ENCODE measurements around the gene MVK. TPM values are rescaled to one million over a fixed set of nuclear protein-coding genes. Genes with fewer than 3 reads are reported as not detected.
A peak's percentile ranks its signal among the peaks of the same experiment; 100 is the strongest.

Gene MVK
- total and polyA plus RNA-seq, 2 donors from 2014 or later: 40.0 to 48.1 TPM

DNA sequence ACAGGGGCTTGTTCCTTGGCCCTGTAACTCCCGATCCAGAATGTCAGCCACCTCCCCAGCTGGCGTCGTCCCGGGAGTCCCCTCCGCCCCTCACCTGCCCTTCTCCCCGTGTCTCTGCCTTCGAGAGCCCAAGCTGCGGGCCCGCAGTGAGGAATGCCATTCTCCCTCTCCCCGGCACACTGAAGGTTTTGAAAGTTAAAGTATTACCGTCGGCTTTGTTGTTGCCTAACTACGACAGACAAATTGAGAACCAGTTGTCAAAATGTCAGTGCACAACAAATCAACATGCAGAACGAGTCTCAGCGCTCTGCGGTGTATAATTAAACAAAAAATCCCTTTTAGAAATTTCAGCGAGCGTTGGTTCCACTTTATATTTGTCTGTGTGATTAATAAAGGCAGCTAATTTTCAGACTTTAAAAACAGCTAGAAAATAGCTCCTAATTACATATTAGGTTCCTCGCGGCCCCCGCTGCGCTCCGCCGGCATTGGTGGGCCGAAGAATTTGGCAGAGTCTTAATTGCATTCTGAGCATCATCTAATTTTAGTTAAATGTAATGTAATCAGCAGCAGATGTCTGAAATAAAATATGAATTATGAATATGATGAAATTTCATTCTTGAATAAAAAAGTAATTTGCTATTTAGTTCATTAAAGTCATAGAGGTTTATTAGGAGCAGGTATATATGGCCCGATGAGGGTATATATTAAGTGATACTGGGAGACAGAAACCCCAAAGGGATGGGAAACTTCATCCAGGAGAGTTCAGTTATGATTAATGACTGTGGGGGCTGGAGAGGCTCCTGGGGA is 40.3 kb downstream of the MVK start:
- Histone ChIP-seq H3K9ac (ENCODE audit: low read length in 3 of 3) (no peak overlapping the region), H3K36me3 (ENCODE audit: control insufficient read depth in 2 of 3, insufficient read depth in 3 of 3, low read length in 3 of 3) (no peaks in the 10 kb centered on the region), H3K4me1 (ENCODE audit: control insufficient read depth in 2 of 3, insufficient read depth in 2 of 3, low read depth in 1 of 3, low read length in 3 of 3) (no peaks in the 10 kb centered on the region), H3K27ac (ENCODE audit: low read depth in 2 of 2, low read length in 2 of 2) (no peak overlapping the region), H3K27me3 (ENCODE audit: control insufficient read depth, insufficient read depth, low read length) (no peaks in the 10 kb centered on the region), H3K4me3 (ENCODE audit: low read length in 3 of 3) (no peak overlapping the region), H3K9me3 (ENCODE audit: control insufficient read depth in 2 of 3, insufficient read depth in 1 of 3, low read length in 3 of 3) (no peaks in the 10 kb centered on the region)
- DNase-seq (peak in 3 of 5 donors; percentile 28 to 58 (median 53)), FAIRE-seq (no peak)
- intact Hi-C loops (cut with DNase I): no loop called here
- TF ChIP-seq, protein P1, sequence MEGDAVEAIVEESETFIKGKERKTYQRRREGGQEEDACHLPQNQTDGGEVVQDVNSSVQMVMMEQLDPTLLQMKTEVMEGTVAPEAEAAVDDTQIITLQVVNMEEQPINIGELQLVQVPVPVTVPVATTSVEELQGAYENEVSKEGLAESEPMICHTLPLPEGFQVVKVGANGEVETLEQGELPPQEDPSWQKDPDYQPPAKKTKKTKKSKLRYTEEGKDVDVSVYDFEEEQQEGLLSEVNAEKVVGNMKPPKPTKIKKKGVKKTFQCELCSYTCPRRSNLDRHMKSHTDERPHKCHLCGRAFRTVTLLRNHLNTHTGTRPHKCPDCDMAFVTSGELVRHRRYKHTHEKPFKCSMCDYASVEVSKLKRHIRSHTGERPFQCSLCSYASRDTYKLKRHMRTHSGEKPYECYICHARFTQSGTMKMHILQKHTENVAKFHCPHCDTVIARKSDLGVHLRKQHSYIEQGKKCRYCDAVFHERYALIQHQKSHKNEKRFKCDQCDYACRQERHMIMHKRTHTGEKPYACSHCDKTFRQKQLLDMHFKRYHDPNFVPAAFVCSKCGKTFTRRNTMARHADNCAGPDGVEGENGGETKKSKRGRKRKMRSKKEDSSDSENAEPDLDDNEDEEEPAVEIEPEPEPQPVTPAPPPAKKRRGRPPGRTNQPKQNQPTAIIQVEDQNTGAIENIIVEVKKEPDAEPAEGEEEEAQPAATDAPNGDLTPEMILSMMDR (IDR thresholded peaks at IDR 0.05; ENCODE audit: borderline replicate concordance, extremely low read depth, insufficient read depth): no peak

DNA sequence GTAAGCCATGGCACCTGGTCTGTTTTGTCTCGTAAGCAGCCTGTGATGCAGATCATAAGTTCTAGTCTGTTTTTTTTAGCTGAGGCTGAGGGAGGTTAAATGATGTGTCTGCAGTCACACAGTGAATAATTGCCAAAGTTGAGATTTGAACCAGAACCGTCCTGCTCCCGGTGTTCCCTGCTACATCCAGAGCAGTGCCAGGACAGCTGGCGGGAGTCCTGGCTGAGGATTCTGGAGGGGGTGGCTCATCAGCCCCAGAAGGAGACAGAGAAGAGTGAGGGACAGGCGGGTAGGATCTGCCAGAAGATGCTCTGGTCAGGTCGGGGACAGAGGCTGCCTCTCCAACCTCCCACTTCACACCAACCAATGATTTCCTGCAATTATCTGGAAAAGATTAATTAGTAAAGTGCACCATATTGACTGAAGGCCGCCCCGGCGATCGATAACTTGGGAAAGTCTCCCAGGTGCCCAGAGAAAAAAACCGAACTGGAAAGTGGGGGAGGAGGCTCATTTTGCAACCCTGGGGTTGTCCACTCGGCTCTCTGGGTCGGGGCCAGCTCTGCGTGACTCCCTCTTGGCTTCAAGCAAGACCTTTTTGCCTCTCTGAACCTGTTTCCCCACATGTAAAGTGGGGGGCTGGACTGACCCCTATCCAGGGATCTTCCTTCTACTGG is 42.1 kb downstream of the MVK start:
- DNase-seq (no peak), FAIRE-seq (no peak)
- Histone ChIP-seq H3K36me3 (ENCODE audit: control insufficient read depth in 2 of 3, insufficient read depth in 3 of 3, low read length in 3 of 3) (no peaks in the 10 kb centered on the region), H3K4me1 (ENCODE audit: control insufficient read depth in 2 of 3, insufficient read depth in 2 of 3, low read depth in 1 of 3, low read length in 3 of 3) (no peaks in the 10 kb centered on the region), H3K4me3 (ENCODE audit: low read length in 3 of 3) (no peak overlapping the region), H3K27me3 (ENCODE audit: control insufficient read depth, insufficient read depth, low read length) (no peaks in the 10 kb centered on the region), H3K9me3 (ENCODE audit: control insufficient read depth in 2 of 3, insufficient read depth in 1 of 3, low read length in 3 of 3) (no peaks in the 10 kb centered on the region), H3K27ac (ENCODE audit: low read depth in 2 of 2, low read length in 2 of 2) (no peak overlapping the region), H3K9ac (ENCODE audit: low read length in 3 of 3) (no peak overlapping the region)
- TF ChIP-seq, protein P1 (IDR thresholded peaks at IDR 0.05; ENCODE audit: borderline replicate concordance, extremely low read depth, insufficient read depth): no peak
- intact Hi-C loops (cut with DNase I): no loop called here

DNA sequence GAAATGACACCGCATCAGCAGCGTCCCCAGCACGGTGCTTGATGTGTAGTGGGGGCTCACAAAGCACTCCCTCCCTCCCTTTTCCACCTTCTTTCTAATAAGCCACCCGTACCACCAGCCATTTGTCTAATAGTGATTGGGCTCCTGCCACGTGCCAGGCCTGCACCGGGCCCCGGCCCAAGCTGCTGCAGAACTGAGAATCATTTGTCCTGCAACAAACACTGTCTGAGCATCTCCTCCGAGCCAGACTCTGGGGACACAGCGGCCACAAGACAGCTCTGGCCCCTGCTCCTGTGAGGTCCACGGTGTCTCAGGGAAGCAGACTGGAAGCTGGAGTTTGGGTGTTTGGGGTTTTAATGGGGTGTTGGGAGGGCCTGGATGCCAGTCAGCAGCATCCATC is 43.9 kb downstream of the MVK start:
- TF ChIP-seq, protein P1 (IDR thresholded peaks at IDR 0.05; ENCODE audit: borderline replicate concordance, extremely low read depth, insufficient read depth): no peak
- intact Hi-C loops (cut with DNase I): no loop called here
- Histone ChIP-seq H3K27me3 (ENCODE audit: control insufficient read depth, insufficient read depth, low read length) (no peaks in the 10 kb centered on the region), H3K27ac (ENCODE audit: low read depth in 2 of 2, low read length in 2 of 2) (no peak overlapping the region), H3K9me3 (ENCODE audit: control insufficient read depth in 2 of 3, insufficient read depth in 1 of 3, low read length in 3 of 3) (no peaks in the 10 kb centered on the region), H3K4me3 (ENCODE audit: low read length in 3 of 3) (no peak overlapping the region), H3K9ac (ENCODE audit: low read length in 3 of 3) (no peak overlapping the region), H3K36me3 (ENCODE audit: control insufficient read depth in 2 of 3, insufficient read depth in 3 of 3, low read length in 3 of 3) (no peaks in the 10 kb centered on the region), H3K4me1 (ENCODE audit: control insufficient read depth in 2 of 3, insufficient read depth in 2 of 3, low read depth in 1 of 3, low read length in 3 of 3) (no peaks in the 10 kb centered on the region)
- DNase-seq (no peak), FAIRE-seq (no peak)
